GM23338 (cell line): ENCODE data around the gene ACSF3. TPM values are rescaled to one million over a fixed set of nuclear protein-coding genes. Genes with fewer than 3 reads are reported as not detected.

Experiments
- ATAC-seq: fragments of 200-7000 bp; cut with Tn5 transposase; 3 replicates; pipeline ENCODE4 v1.9.1; 2020
- DNase-seq: peaks from one replicate; pipeline ENCODE4 v3.0.0-alpha.2; 2015; ENCODE audit warnings: low spot score
- H2AFZ ChIP-seq: fragments of 200-600 bp; sonication (generic); 2 replicates; pipeline ENCODE4 v1.8.0; 2016; ENCODE audit warnings: antibody characterized with exemption, mild to moderate bottlenecking, moderate library complexity
- H3F3A ChIP-seq: fragments of 200-600 bp; sonication (generic); replicated peaks from 2 replicates; pipeline ENCODE4 v1.8.0; 2017; ENCODE audit warnings: antibody characterized with exemption, mixed run types, low read depth
- H3K27ac ChIP-seq: fragments of 200-600 bp; sonication (generic); 2 replicates; pipeline ENCODE4 v1.6.1; 2016; ENCODE audit warnings: low read depth
- H3K27me3 ChIP-seq: fragments of 200-600 bp; sonication (generic); 2 replicates; pipeline ENCODE4 v1.8.0; 2016; ENCODE audit warnings: mild to moderate bottlenecking, mixed run types, moderate library complexity; ENCODE audit not compliant: insufficient read depth
- H3K36me3 ChIP-seq: fragments of 200-600 bp; sonication (generic); 2 replicates; pipeline ENCODE4 v1.8.0; 2016; ENCODE audit warnings: mild to moderate bottlenecking; ENCODE audit not compliant: insufficient read depth
- H3K4me1 ChIP-seq: fragments of 200-600 bp; sonication (generic); 2 replicates; pipeline ENCODE4 v1.8.0; 2016; ENCODE audit warnings: mild to moderate bottlenecking, moderate library complexity; ENCODE audit not compliant: insufficient read depth
- H3K4me2 ChIP-seq: fragments of 200-600 bp; sonication (generic); 2 replicates; pipeline ENCODE4 v1.7.1; 2017; ENCODE audit warnings: mixed run types
- H3K4me3 ChIP-seq: fragments of 200-600 bp; sonication (generic); 2 replicates; pipeline ENCODE4 v1.6.1; 2016; ENCODE audit warnings: mixed run types
- H3K79me2 ChIP-seq: fragments of 200-600 bp; sonication (generic); replicated peaks from 2 replicates; pipeline ENCODE4 v1.8.0; 2017; ENCODE audit warnings: mild to moderate bottlenecking; ENCODE audit not compliant: insufficient read depth
- H3K9me2 ChIP-seq: fragments of 200-600 bp; sonication (generic); 2 replicates; pipeline ENCODE4 v1.8.0; 2017; ENCODE audit not compliant: insufficient read depth
- H4K20me1 ChIP-seq: fragments of 200-600 bp; sonication (generic); replicated peaks from 2 replicates; pipeline ENCODE4 v1.8.0; 2017; ENCODE audit warnings: mild to moderate bottlenecking; ENCODE audit not compliant: insufficient read depth
- H3K27ac Mint-ChIP-seq: 2 replicates; pipeline ENCODE4 v1.8.0; 2020; ENCODE audit warnings: inconsistent platforms, mild to moderate bottlenecking, moderate library complexity, mixed read lengths
- H3K27me3 Mint-ChIP-seq: 3 replicates; pipeline ENCODE4 v1.8.0; 2022; ENCODE audit warnings: low read depth, mild to moderate bottlenecking, moderate library complexity, mixed read lengths, inconsistent platforms; ENCODE audit not compliant: insufficient read depth, poor library complexity
- H3K36me3 Mint-ChIP-seq: 3 replicates; pipeline ENCODE4 v1.8.0; 2021; ENCODE audit warnings: low read depth, mild to moderate bottlenecking, inconsistent platforms, moderate library complexity, mixed read lengths
- H3K4me1 Mint-ChIP-seq: 3 replicates; pipeline ENCODE4 v1.8.0; 2020; ENCODE audit warnings: mild to moderate bottlenecking, inconsistent platforms, mixed read lengths
- H3K4me3 Mint-ChIP-seq: 3 replicates; pipeline ENCODE4 v1.8.0; 2021; ENCODE audit warnings: moderate library complexity, mild to moderate bottlenecking, inconsistent platforms, mixed read lengths
- H3K9me3 Mint-ChIP-seq: 3 replicates; pipeline ENCODE4 v1.8.0; 2020; ENCODE audit warnings: moderate library complexity, mild to moderate bottlenecking, inconsistent platforms, mixed read lengths
- CREB1 ChIP-seq: fragments of 250-450 bp; sonication (Bioruptor Pico); IDR thresholded peaks from 2 replicates; pipeline ENCODE4 v1.5.0; 2020; ENCODE audit warnings: low read depth, mild to moderate bottlenecking, moderate library complexity
- ETS1 ChIP-seq: IDR thresholded peaks from 2 replicates; pipeline ENCODE4 v1.6.1; 2016; ENCODE audit warnings: antibody characterized with exemption
- EZH2 ChIP-seq: fragments of 200-600 bp; sonication (generic); IDR thresholded peaks from one replicate; pipeline ENCODE4 v1.8.0; 2017; ENCODE audit warnings: antibody characterized with exemption, mild to moderate bottlenecking, low read depth; ENCODE audit not compliant: unreplicated experiment
- EZH2phosphoT487 ChIP-seq: fragments of 200-600 bp; sonication (generic); IDR thresholded peaks from one replicate; pipeline ENCODE4 v1.8.1; 2018; ENCODE audit warnings: antibody characterized with exemption; ENCODE audit not compliant: unreplicated experiment
- JUNB ChIP-seq: IDR thresholded peaks from one replicate; pipeline ENCODE4 v1.6.1; 2016; ENCODE audit warnings: antibody characterized with exemption; ENCODE audit not compliant: unreplicated experiment
- NANOG ChIP-seq: IDR thresholded peaks from 2 replicates; pipeline ENCODE4 v1.6.1; 2016; ENCODE audit warnings: antibody characterized with exemption, borderline replicate concordance
- POLR2AphosphoS5 ChIP-seq: IDR thresholded peaks from 2 replicates; pipeline ENCODE4 v1.6.1; 2016; ENCODE audit warnings: antibody characterized with exemption, low read depth
- REST ChIP-seq: IDR thresholded peaks from one replicate; pipeline ENCODE4 v1.6.1; 2018; ENCODE audit warnings: antibody characterized with exemption; ENCODE audit not compliant: unreplicated experiment
- ZNF331 ChIP-seq: fragments of 250-450 bp; sonication (Bioruptor Pico); IDR thresholded peaks from 2 replicates; pipeline ENCODE4 v1.5.0; 2020; ENCODE audit warnings: low read depth, mild to moderate bottlenecking, moderate library complexity
- polyA plus RNA-seq: library from polyadenylated mRNA; unstranded; fragments of >200 nt; fragmentation: Nextera tagmentation; extraction: Ambion mirVana; gene quantifications from 2 replicates; pipeline ENCODE4 v1.2.1, GENCODE V29; 2016
- total RNA-seq: library from RNA; depleted of rRNA; stranded (reverse); fragments of >200 nt; shearing (Covaris generic); gene quantifications from 2 replicates; pipeline ENCODE4 v1.2.3, GENCODE V29; 2014
- TF ChIP-seq, protein P1 (sequence below), 2 experiments: fragments of 200-600 bp in 1 of 2; sonication (generic) in 1 of 2; conservative IDR thresholded peaks; 2 replicates each; pipeline versions ENCODE4 v1.5.1 to v1.6.1; 2016 to 2017; ENCODE audit warnings: antibody characterized with exemption in 2 of 2, low read depth in 2 of 2, mild to moderate bottlenecking in 2 of 2, moderate library complexity in 1 of 2

The ACSF3 gene
- total and polyA plus RNA-seq, 2 experiments from 2014 or later = 12.8 to 23.1 TPM

- Mint-ChIP-seq H3K27me3 (peaks cover 4% of the 10 kb centered on the region), H3K9me3 (peaks cover 10% of the 10 kb centered on the region), H3K4me3 (no peak overlapping the region), H3K4me1 (no peaks in the 10 kb centered on the region), H3K36me3 (peaks cover 20% of the 10 kb centered on the region), H3K27ac (no peak overlapping the region)
- Histone ChIP-seq H3K27me3 (no peaks in the 10 kb centered on the region), H3K79me2 (no peaks in the 10 kb centered on the region), H3K36me3 (no peaks in the 10 kb centered on the region), H4K20me1 (no peaks in the 10 kb centered on the region), H3K9me2 (no peaks in the 10 kb centered on the region), H3K4me3 (no peak overlapping the region), H3K4me1 (no peaks in the 10 kb centered on the region), H3F3A (no peaks in the 10 kb centered on the region), H3K4me2 (no peak overlapping the region), H3K27ac (no peak overlapping the region), H2AFZ (no peak overlapping the region)
- no peak for DNase-seq
- ATAC-seq = no peak
- TF ChIP-seq, protein P1, sequence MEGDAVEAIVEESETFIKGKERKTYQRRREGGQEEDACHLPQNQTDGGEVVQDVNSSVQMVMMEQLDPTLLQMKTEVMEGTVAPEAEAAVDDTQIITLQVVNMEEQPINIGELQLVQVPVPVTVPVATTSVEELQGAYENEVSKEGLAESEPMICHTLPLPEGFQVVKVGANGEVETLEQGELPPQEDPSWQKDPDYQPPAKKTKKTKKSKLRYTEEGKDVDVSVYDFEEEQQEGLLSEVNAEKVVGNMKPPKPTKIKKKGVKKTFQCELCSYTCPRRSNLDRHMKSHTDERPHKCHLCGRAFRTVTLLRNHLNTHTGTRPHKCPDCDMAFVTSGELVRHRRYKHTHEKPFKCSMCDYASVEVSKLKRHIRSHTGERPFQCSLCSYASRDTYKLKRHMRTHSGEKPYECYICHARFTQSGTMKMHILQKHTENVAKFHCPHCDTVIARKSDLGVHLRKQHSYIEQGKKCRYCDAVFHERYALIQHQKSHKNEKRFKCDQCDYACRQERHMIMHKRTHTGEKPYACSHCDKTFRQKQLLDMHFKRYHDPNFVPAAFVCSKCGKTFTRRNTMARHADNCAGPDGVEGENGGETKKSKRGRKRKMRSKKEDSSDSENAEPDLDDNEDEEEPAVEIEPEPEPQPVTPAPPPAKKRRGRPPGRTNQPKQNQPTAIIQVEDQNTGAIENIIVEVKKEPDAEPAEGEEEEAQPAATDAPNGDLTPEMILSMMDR (conservative IDR thresholded peaks at IDR 0.05; ENCODE audit: low read depth in 2 of 2) = no peak
- TF ChIP-seq NANOG (no peak), ZNF331 (CRISPR knock-in tag) (no peak), ETS1 (no peak)
Observed at GRCh38 chr16:89142474-89143195, 49.0 kb downstream of the ACSF3 start.

- Mint-ChIP-seq H3K4me3 (no peak overlapping the region), H3K27me3 (peaks cover 4% of the 10 kb centered on the region), H3K36me3 (peaks cover 26% of the 10 kb centered on the region), H3K4me1 (no peaks in the 10 kb centered on the region), H3K9me3 (peaks cover 15% of the 10 kb centered on the region), H3K27ac (no peak overlapping the region)
- H3K4me1 ChIP-seq = no peaks in the 10 kb centered on the region
- no peak overlapping the region for H3K27ac ChIP-seq
- DNase-seq (no peak), ATAC-seq (no peak)
- no peaks in the 10 kb centered on the region for H3F3A ChIP-seq
- H4K20me1 ChIP-seq = no peaks in the 10 kb centered on the region
- H3K36me3 ChIP-seq = no peaks in the 10 kb centered on the region
- no peaks in the 10 kb centered on the region for H3K79me2 ChIP-seq
- no peak overlapping the region for H2AFZ ChIP-seq
- H3K4me2 ChIP-seq = no peak overlapping the region
- no peak overlapping the region for H3K4me3 ChIP-seq
- no peaks in the 10 kb centered on the region for H3K27me3 ChIP-seq
- H3K9me2 ChIP-seq = no peaks in the 10 kb centered on the region; the same call in 1 of the 2 replicates
- TF ChIP-seq, protein P1 (conservative IDR thresholded peaks at IDR 0.05; ENCODE audit: low read depth in 2 of 2) = no peak
- TF ChIP-seq ETS1 (no peak), EZH2 (no peak), EZH2phosphoT487 (no peak), POLR2AphosphoS5 (no peak), CREB1 (CRISPR knock-in tag) (no peak), NANOG (no peak), JUNB (no peak), REST (no peak)
Observed at GRCh38 chr16:89143201-89143741, 49.6 kb downstream of the ACSF3 start.
